ENCODE data around the gene PKIB.
"Not testable (repeated sequence)": the region's sequence is repeated elsewhere in the genome, so short reads cannot be mapped to it uniquely, and the experiment has no call there.

PKIB gene

GRCh38 chr6:122712448-122713137 lies 102.4 kb downstream of the PKIB start:
- DNase-seq: no peak

- no peak for DNase-seq
Measured at GRCh38 chr6:122713138-122713537, 102.9 kb downstream of the PKIB start.

- DNase-seq: no peak
Measured at GRCh38 chr6:122714059-122714458, 103.9 kb downstream of the PKIB start.

- DNase-seq: no peak
Measured at GRCh38 chr6:122715725-122716124, 105.5 kb downstream of the PKIB start.

GRCh38 chr6:122717350-122717749 lies 107.1 kb downstream of the PKIB start:
- DNase-seq: no peak

DNA sequence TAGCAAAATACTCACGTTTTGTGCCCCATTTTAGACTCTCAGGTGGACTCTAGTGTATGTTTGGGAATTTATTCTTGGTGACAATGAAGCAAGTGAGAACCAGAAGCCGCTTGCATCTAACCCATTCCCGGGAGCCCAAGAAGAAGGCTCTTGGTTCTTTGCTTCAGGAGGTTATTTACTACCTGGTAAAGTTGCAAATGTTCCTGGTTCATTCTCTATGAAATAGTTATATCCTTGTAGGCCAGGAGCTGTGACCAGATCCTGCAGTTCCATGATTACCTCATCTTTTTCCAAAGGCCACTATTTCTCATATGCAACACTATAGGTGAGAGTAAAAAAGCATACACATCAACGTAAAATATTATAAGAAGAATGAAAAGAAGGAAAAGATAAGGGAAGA lies 108.4 kb downstream of the PKIB start:
- no peak for DNase-seq

- DNase-seq: no peak
Measured at GRCh38 chr6:122719176-122719575, 109.0 kb downstream of the PKIB start.

DNA sequence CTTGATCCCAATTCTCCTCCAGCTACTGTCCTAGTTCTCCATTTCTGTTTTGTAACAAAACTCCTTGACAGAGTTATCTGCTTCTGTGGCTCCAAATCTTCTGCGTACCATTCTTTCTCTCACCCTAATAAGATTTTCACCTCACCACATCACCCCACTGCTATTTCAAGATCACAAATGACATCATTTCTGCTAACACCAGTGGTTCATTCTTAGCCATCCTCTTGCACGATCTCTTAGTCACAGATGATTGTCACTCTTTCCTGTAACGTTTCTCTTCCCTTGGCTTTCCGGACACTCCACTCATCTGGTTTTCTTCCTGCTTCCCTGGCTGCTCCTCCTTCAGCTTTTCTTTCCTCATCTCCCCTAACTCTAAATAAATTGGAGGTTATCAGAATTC lies 112.5 kb downstream of the PKIB start:
- DNase-seq: no peak

DNA sequence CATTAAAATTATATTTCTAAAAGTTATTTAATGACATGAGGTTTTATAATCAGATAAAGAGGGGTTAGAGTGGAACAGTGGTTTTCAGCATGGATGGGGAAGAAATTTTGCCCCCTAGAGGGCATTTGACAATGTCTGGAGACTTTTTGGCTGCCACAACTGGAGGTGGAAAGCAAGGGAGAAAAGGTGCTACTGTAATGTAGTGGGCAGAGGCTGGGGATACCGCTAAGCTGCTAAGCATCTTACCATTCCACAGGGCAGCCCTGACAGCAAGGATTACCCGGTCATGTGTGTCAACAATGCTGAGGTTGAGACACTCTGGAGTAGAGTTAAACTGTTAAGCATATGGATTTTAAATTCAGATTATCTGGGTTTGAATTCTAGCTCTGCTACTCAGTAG lies 116.4 kb downstream of the PKIB start:
- no peak for DNase-seq

- no peak for DNase-seq
Measured at GRCh38 chr6:122727244-122727643, 117.0 kb downstream of the PKIB start.

DNA sequence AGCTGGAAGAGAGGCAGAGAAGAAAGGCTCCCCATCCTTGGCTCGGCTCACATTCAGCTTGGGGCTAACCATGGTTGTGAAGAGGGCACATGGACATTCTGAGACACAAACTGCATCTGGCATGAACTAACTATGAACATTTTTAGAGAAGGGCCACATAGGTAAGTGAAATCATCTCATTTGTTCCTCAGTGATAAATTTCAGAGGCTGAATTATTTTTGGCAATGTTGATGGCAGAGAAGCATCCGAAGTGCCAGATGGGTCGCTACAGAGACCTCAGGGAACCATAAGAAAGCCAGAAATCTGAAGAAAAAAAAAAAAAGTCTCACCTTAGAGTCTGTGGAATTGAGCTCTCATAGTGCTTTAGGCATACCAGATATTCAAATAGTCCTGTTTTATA lies 120.1 kb downstream of the PKIB start:
- no peak for DNase-seq

GRCh38 chr6:122730775-122731386 lies 120.7 kb downstream of the PKIB start:
- DNase-seq: no peak

GRCh38 chr6:122733259-122733658 lies 123.1 kb downstream of the PKIB start:
- no peak for DNase-seq

DNA sequence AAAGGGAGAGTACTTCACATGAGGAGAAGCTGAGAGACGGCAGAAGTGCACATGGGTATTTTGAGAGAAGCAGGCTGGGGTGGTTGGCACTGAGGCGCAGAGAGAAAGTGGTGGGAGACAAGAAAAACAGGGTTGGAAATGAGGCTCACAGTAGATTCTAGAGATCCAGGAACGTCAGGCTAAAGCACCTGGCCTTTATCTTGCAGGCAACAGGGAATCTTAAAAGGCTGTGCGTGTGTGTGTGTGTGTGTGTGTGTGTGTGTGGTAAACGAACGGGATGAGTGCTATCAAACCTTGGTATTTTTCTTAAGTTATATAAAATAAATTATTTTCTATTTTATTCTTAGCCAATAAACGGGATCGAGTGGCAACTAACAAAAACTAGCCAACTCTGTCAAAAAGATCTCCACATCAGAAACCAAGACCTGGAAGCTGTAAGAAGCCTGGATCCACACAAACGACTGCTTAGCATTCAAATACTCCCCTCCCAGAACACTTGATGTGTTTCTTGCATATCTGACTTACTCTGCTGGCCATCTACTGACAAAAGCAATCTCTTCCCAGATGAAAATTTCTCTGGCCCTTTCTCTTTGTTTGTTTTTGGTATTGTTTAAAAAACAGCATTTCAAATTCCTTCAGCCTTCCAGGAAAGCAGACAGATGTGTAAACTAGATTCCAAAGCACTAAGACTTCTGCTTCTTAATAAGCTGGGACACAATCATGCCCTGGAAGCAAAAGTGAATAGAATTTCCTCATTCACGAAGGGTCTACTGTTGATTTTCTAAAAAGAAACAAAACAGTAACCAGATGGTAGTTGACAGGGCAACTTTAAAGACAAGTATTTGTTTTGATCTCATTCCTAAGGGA lies 124.6 kb downstream of the PKIB start:
- no peak for DNase-seq

DNA sequence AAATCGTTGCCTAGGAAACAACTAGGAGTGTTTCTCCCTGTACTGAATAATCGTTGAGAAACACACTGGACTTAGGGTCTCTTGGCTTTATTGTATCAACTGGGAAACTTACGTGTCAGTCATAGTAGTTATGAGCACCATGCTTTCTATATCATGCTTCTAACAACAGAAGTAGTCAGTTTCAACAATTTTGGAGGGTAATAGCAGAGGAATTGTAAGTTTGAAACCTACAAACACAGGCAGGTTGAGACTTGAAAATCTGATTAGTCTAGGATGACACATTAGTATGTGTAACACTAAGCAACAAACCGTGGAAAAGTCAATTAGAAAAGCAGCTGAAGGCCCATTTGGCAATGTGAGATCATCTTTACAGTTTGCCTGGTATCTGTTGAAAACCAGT lies 125.4 kb downstream of the PKIB start:
- DNase-seq: no peak

DNA sequence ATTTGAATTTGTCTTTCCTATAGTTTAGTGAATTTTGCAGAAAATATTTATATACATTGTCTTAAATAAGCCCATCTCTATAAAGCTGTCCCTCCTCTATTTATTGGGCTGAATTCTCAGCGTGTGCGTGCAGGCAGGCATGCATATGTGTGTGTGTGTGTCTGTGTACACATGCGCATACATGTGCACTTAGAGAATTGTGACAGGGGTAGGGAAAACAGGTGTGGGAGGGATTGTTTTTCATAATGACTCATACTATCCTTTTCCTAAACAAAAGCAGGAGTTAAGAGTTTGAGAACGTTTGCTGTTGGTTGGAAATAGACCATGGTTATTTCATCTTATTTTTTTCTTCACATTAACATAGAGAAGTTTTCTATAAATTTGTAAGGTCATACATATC lies 126.0 kb downstream of the PKIB start:
- no peak for DNase-seq

DNA sequence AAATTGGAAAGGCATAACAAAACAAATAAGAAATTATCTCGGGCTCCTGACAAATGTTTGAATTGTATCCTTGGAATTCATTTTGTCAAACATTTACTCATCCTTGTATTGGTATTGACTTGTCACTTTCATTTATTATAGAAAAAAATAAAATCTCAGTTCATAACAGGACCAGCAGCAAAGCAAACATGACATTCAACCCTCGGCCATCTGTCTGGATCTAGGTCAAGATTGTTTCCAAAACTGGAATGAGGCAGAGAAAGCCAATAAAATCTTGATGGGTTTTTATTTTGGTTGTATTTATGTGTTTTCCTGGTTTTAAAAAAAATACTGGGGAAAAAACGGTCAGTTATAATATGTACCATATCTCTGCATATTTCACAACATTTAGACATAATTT lies 126.4 kb downstream of the PKIB start:
- DNase-seq: no peak

DNA sequence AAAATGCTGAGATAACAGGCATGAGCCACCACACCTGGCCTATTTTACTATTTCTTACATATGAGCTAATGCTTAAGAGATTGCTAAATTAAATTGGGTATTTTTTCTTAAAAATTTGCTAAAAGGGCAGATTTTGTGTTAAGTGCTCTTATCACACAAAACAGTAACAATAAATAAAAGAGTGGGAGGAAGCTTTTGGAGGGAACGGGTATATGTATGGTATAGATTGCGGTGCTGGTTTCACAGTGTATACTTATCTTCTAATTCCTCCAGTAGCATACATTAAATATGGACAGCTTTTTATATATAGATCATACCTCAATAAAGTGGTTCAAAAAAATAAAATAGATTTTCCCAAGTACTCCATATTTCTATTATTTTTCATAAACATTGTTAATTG lies 129.9 kb downstream of the PKIB start:
- no peak for DNase-seq

DNA sequence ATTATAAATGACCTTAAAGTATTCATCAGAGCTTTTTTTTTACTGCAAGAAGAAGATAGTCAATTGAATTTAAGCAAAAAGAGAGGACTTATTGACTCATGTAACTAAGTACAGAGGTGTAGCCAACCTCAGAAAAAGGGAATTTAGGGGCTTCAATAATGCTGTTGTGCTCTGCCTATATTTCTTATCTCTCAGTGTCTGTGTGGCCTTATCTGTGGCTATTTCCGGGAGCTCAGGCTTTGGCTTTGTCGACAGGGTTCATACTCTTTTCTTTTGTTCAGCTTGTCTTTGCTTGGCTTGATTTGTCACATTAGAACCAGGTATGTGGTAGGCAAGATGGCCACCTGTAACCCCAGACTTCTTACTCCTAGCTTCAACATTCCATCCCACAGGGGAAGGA lies 130.7 kb downstream of the PKIB start:
- DNase-seq: no peak

DNA sequence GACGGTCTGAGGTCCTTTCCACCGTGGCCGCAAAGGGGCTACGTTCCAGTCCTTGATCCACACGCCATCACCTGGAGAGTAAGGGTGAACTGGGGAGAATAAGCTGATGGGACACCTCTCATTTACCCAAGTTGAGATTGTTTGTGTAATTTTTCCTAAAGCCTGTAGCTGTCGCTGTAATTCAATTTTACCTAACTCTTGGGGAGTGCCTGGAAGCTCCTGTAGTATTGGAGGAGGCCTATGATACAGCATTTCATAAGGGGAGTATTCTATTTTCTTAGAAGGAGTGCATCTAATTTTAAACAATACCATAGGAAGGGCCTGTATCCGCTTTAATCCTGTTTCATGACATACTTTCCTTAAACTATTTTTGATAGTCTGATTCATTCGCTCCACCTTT lies 134.0 kb downstream of the PKIB start:
- not testable (repeated sequence) for DNase-seq

DNA sequence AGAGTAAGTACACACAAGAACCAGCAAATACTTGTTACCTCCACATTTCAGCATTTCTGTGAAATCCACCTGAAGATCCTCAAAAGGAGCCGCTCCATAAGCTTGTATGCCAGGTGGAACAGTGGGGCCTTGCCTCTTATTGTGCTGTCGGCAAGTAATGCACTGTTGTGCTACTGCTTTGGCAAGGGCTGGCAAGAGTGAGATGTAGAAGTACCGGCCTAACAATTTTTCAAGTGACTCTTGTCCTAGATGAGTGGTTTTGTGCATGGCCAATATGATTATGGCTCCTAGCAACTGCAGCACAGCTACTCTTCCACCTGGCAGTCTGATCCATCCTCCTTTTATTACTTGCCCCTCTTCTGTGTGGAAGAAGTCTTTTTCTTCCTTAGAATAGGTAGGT lies 134.7 kb downstream of the PKIB start:
- DNase-seq: not testable (repeated sequence)

- no peak for DNase-seq
Measured at GRCh38 chr6:122746688-122747087, 136.5 kb downstream of the PKIB start.

DNA sequence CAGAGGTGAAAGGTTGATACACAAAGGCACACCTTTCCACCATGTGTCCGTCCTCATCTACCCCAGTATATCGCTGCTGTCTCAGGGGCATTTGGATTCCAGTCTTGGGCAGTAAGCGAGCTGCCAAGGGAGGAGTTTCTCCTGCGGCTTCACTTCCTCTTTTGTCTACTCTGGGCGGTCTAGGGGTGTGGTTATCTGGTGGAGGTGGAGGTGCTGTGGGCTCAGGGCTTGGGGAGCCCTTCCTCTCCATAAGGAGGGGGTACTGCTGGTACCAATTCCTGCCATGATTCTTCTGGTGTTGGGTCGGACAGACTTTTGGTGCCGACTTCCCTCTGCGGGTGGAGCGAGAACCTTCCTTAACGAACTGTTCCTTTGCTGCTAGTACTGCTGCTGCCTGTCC lies 137.4 kb downstream of the PKIB start:
- no peak for DNase-seq

GRCh38 chr6:122748945-122749344 lies 138.7 kb downstream of the PKIB start:
- DNase-seq: not testable (repeated sequence)

Data from effector CD8-positive, alpha-beta T cell (primary cell).